ENCODE results near the gene RALBP1. TPM values are rescaled to one million over a fixed set of nuclear protein-coding genes. Genes with fewer than 3 reads are reported as not detected.

The RALBP1 gene
- total and polyA plus RNA-seq, 2 of the 4 experiments (the other 2 are of a cell fraction) = 30.6 to 38.2 TPM

DNA sequence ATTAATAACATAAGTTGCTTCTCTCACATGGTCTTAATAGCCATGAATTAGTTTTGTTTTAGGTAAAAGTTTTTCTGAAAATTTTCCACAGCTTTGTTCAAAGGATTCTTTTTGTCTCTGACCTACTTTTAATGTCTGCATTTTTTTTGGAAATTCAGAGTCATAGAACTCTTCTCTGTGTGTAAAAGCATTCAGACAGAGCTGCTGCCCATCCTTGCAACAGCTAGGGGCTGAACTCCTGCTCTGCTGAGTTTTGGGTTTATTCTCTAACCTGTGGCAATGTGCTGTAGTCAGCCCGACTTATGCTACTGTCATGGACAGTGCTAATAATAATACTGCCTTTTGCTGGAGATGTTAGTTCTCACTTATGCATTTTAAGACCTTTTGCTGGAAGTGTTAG, 44.1 kb downstream of the RALBP1 start:
- WGBS, 2 experiments (ENCODE audit: extremely low coverage in 2 of 2, insufficient read length in 1 of 2) = no CpG with 5 or more reads among the region's 1 CpG
- Histone ChIP-seq H3K9ac (ENCODE audit: low read depth, low read length) (no peak overlapping the region), H3K79me1 (ENCODE audit: low read depth in 1 of 2, low read length in 2 of 2) (peaks cover 32 to 70% of the 10 kb centered on the region in 2 experiments), H2BK15ac (ENCODE audit: low read depth, low read length) (no peak overlapping the region), H2AFZ (replicated peaks; ENCODE audit: low read length, poor library complexity) (no peak overlapping the region), H2BK20ac (ENCODE audit: low read depth, low read length) (no peak overlapping the region), H4K8ac (ENCODE audit: low read depth in 2 of 2, low read length in 2 of 2) (no peak overlapping the region), H3K4me1 (ENCODE audit: control insufficient read depth, insufficient read depth, low read length) (peaks cover 11% of the 10 kb centered on the region), H3K27ac (ENCODE audit: insufficient read depth, low read length) (no peak overlapping the region), H3K18ac (ENCODE audit: low read depth, low read length) (no peak overlapping the region), H3K14ac (replicated peaks; ENCODE audit: low read depth, low read length) (no peak overlapping the region), H2AK9ac (replicated peaks; ENCODE audit: low read depth, low read length, poor library complexity) (no peak overlapping the region), H3K9me3 (ENCODE audit: control insufficient read depth, insufficient read depth, low read length) (no peaks in the 10 kb centered on the region), H3K4me3 (ENCODE audit: insufficient read depth, low read depth, low read length) (no peak overlapping the region), H4K5ac (ENCODE audit: low read depth, low read length) (no peak overlapping the region), H3K9me1 (ENCODE audit: insufficient read depth, low read length) (0 out of 2 replicates have a peak, but pooled peaks cover 3% of the 10 kb centered on the region), H3K4me2 (ENCODE audit: low read depth, low read length) (no peak overlapping the region), H2AK5ac (ENCODE audit: low read depth, low read length) (no peak overlapping the region), H3K23ac (ENCODE audit: low read depth, low read length) (no peak overlapping the region), H4K20me1 (ENCODE audit: insufficient read depth, low read length) (no peaks in the 10 kb centered on the region; the same call in 1 of the 2 replicates), H3K27me3 (ENCODE audit: control insufficient read depth, insufficient read depth, low read length) (no peaks in the 10 kb centered on the region), H3K56ac (ENCODE audit: extremely low read depth, insufficient read depth, low read length) (no peak overlapping the region), H2BK5ac (ENCODE audit: low read depth, low read length, poor library complexity, severe bottlenecking) (peak overlapping the region; percentile 20), H3K4ac (ENCODE audit: low read depth, low read length) (no peak overlapping the region), H2BK120ac (ENCODE audit: low read depth, low read length) (no peak overlapping the region), H4K91ac (ENCODE audit: insufficient read depth, low read depth, low read length) (no peak overlapping the region), H3K36me3 (ENCODE audit: control insufficient read depth, insufficient read depth, low read length) (peaks cover 5% of the 10 kb centered on the region)
- intact Hi-C loops (cut with micrococcal nuclease) = loop anchor here (5.0 to 10.0 kb wide), 2 partner anchors 42 to 445 kb away; partner anchors contain the start of gene RALBP1
- no peak for DNase-seq
- dilution Hi-C loops (cut with HindIII; ENCODE audit: low sequenced_read_pairs, unreplicated experiment) = no loop called here
- BruUV-seq (replicated peaks) = no TSS peak
- ChIA-PET POLR2A (ENCODE audit: unreplicated experiment) (no interaction called here), CTCF (no interaction called here)
- in situ Hi-C loops (cut with MboI; ENCODE audit: low sequenced_read_pairs) = no loop called here
- ATAC-seq (ENCODE audit: low read depth) = no peak
- no peak for TF ChIP-seq NFE2L2 (IDR thresholded peaks at IDR 0.05; ENCODE audit: low read depth, low read length)
- no peak for TF ChIP-seq RAD21 (IDR thresholded peaks at IDR 0.05; ENCODE audit: low read length)
- TF ChIP-seq RCOR1 (IDR thresholded peaks at IDR 0.05; ENCODE audit: insufficient replicate concordance, low read length) = no peak
- TF ChIP-seq, protein P1, sequence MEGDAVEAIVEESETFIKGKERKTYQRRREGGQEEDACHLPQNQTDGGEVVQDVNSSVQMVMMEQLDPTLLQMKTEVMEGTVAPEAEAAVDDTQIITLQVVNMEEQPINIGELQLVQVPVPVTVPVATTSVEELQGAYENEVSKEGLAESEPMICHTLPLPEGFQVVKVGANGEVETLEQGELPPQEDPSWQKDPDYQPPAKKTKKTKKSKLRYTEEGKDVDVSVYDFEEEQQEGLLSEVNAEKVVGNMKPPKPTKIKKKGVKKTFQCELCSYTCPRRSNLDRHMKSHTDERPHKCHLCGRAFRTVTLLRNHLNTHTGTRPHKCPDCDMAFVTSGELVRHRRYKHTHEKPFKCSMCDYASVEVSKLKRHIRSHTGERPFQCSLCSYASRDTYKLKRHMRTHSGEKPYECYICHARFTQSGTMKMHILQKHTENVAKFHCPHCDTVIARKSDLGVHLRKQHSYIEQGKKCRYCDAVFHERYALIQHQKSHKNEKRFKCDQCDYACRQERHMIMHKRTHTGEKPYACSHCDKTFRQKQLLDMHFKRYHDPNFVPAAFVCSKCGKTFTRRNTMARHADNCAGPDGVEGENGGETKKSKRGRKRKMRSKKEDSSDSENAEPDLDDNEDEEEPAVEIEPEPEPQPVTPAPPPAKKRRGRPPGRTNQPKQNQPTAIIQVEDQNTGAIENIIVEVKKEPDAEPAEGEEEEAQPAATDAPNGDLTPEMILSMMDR (conservative IDR thresholded peaks at IDR 0.05; ENCODE audit: low read depth, low read length) = no peak
- no peak for TF ChIP-seq CHD1 (IDR thresholded peaks at IDR 0.05; ENCODE audit: low read depth, low read length)
- no peak for TF ChIP-seq SMC3 (IDR thresholded peaks at IDR 0.05; ENCODE audit: low read depth, low read length)
